KMS-11 (cell line): ENCODE results near the gene ARHGEF38.
A peak's percentile ranks its signal among the peaks of the same experiment; 100 is the strongest.
"Not testable (repeated sequence)": the region's sequence is repeated elsewhere in the genome, so short reads cannot be mapped to it uniquely, and the experiment has no call there.

Experiments
- H2AFZ ChIP-seq: fragments of 200-600 bp; sonication (generic); 2 replicates; pipeline ENCODE4 v1.6.1; 2016; ENCODE audit warnings: antibody characterized with exemption, mixed run types, low read depth
- H3K27ac ChIP-seq: fragments of 200-600 bp; sonication (generic); 2 replicates; pipeline ENCODE4 v1.6.1; 2016; ENCODE audit warnings: mild to moderate bottlenecking, mixed run types
- H3K27me3 ChIP-seq: fragments of 200-600 bp; sonication (generic); 2 replicates; pipeline ENCODE4 v1.6.1; 2017; ENCODE audit warnings: mild to moderate bottlenecking, low read depth, mixed run types, moderate library complexity; ENCODE audit not compliant: insufficient read depth
- H3K36me3 ChIP-seq: fragments of 200-600 bp; sonication (generic); 2 replicates; pipeline ENCODE4 v1.6.1; 2017; ENCODE audit warnings: mild to moderate bottlenecking, mixed run types; ENCODE audit not compliant: insufficient read depth
- H3K4me1 ChIP-seq: fragments of 200-600 bp; sonication (generic); 2 replicates; pipeline ENCODE4 v1.6.1; 2016; ENCODE audit warnings: mild to moderate bottlenecking, low read depth, mixed run types; ENCODE audit not compliant: poor library complexity, severe bottlenecking
- H3K4me2 ChIP-seq: fragments of 200-600 bp; sonication (generic); 2 replicates; pipeline ENCODE4 v1.7.0; 2016; ENCODE audit warnings: mild to moderate bottlenecking, mixed run types
- H3K4me3 ChIP-seq: fragments of 200-600 bp; sonication (generic); IDR thresholded peaks from 2 replicates; pipeline ENCODE4 v1.6.1; 2017; ENCODE audit warnings: low read depth, low read length, mixed read lengths; ENCODE audit not compliant: insufficient read depth
- H3K79me2 ChIP-seq: fragments of 200-600 bp; sonication (generic); 2 replicates; pipeline ENCODE4 v1.6.1; 2016; ENCODE audit warnings: low read depth, mixed run types; ENCODE audit not compliant: insufficient read depth
- H3K9ac ChIP-seq: fragments of 200-600 bp; sonication (generic); 2 replicates; pipeline ENCODE4 v1.6.1; 2016; ENCODE audit warnings: mild to moderate bottlenecking, mixed run types
- H4K20me1 ChIP-seq: fragments of 200-600 bp; sonication (generic); 2 replicates; pipeline ENCODE4 v1.6.1; 2016; ENCODE audit warnings: mild to moderate bottlenecking, mixed run types; ENCODE audit not compliant: insufficient read depth
- CTCF ChIP-seq: fragments of 200-600 bp; sonication (generic); conservative IDR thresholded peaks from 2 replicates; pipeline ENCODE4 v1.6.1; 2017; ENCODE audit warnings: low read depth, mild to moderate bottlenecking, antibody characterized with exemption, low read length, moderate library complexity, mixed read lengths

ARHGEF38 gene

GRCh38 chr4:105677709-105678108, 125.3 kb downstream of the ARHGEF38 start:
- Histone ChIP-seq H2AFZ (no peak overlapping the region), H3K27me3 (no peaks in the 10 kb centered on the region), H3K4me2 (no peak overlapping the region), H3K9ac (no peak overlapping the region), H3K79me2 (no peaks in the 10 kb centered on the region), H3K4me3 (no peak overlapping the region), H3K4me1 (peaks cover 1% of the 10 kb centered on the region), H4K20me1 (no peaks in the 10 kb centered on the region), H3K36me3 (peaks cover 10% of the 10 kb centered on the region; the same call in 1 of the 2 replicates), H3K27ac (no peak overlapping the region)
- no peak for TF ChIP-seq CTCF

- Histone ChIP-seq H3K36me3 (peaks cover 14% of the 10 kb centered on the region; the same call in 1 of the 2 replicates), H3K9ac (no peak overlapping the region), H3K4me1 (peaks cover 16% of the 10 kb centered on the region), H2AFZ (no peak overlapping the region), H3K27ac (no peak overlapping the region), H3K27me3 (no peaks in the 10 kb centered on the region), H3K79me2 (peaks cover 8% of the 10 kb centered on the region), H4K20me1 (no peaks in the 10 kb centered on the region), H3K4me2 (no peak overlapping the region), H3K4me3 (no peak overlapping the region)
- TF ChIP-seq CTCF = no peak
Observed at GRCh38 chr4:105679186-105679585, 126.8 kb downstream of the ARHGEF38 start.

GRCh38 chr4:105683038-105683437, 130.6 kb downstream of the ARHGEF38 start:
- Histone ChIP-seq H3K36me3 (peaks cover 16% of the 10 kb centered on the region; the same call in 1 of the 2 replicates), H3K79me2 (peaks cover 15% of the 10 kb centered on the region), H3K27ac (no peak overlapping the region), H3K9ac (no peak overlapping the region), H2AFZ (no peak overlapping the region), H3K4me2 (no peak overlapping the region), H3K4me1 (peaks cover 54% of the 10 kb centered on the region), H3K4me3 (no peak overlapping the region), H4K20me1 (no peaks in the 10 kb centered on the region), H3K27me3 (no peaks in the 10 kb centered on the region)
- TF ChIP-seq CTCF = no peak

- H3K36me3 ChIP-seq = peaks cover 16% of the 10 kb centered on the region; the same call in 1 of the 2 replicates
- H3K4me2 ChIP-seq = peak overlapping the region; percentile 85
- H2AFZ ChIP-seq = no peak overlapping the region
- no peak for TF ChIP-seq CTCF
- H3K27me3 ChIP-seq = no peaks in the 10 kb centered on the region
- H3K4me1 ChIP-seq = peaks cover 90% of the 10 kb centered on the region
- H3K9ac ChIP-seq = peak overlapping the region; percentile 68
- peaks cover 22% of the 10 kb centered on the region for H3K79me2 ChIP-seq
- H4K20me1 ChIP-seq = no peaks in the 10 kb centered on the region
- H3K27ac ChIP-seq = peak overlapping the region; percentile 82
- H3K4me3 ChIP-seq = no peak overlapping the region
Observed at GRCh38 chr4:105686571-105686970, 134.2 kb downstream of the ARHGEF38 start.

DNA sequence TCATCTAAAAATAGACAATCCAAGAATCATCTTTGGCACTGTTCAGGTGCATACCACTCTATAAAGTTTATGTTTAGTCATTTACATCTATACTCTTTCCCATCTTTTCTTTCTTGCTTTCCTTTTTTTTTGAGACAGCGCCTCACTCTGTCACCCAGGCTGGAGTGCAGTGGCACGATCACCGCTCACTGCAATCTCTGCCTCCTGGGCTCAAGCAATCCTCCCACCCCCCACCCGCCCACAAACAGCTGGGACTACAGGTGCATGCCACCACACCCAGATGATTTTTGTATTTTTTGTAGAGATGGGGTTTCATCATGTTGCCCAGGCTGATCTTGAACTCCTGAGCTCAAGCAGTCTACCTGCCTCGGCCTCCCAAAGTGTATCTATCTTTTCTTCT, 142.4 kb downstream of the ARHGEF38 start:
- H2AFZ ChIP-seq = not testable (repeated sequence)

DNA sequence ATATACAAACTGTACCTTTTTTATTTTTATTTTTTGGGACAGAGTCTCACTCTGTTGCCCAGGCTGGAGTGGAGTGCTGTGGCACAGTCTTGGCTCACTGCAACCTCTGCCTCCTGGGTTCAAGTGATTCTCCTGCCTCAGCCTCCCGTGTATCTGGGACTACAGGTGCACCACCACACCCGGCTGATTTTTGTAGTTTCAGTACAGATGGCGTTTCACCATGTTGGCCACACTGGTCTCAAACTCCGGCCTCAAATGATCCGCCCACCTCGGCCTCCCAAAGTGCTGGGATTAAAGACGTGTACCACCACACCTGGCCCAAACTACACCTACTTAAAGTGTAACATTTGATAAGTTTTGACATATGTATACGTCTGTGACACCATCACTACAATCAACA, 143.4 kb downstream of the ARHGEF38 start:
- H2AFZ ChIP-seq = not testable (repeated sequence)

More for the DNA sequence above, 142.4 kb downstream of the ARHGEF38 start:
- H3K27me3 ChIP-seq, H3K4me3 ChIP-seq, H3K79me2 ChIP-seq, H3K27ac ChIP-seq, H4K20me1 ChIP-seq, H3K9ac ChIP-seq, H3K4me2 ChIP-seq: not testable (repeated sequence)
- peaks cover 41% of the 10 kb centered on the region for H3K4me1 ChIP-seq
- peaks cover 17% of the 10 kb centered on the region; the same call in 1 of the 2 replicates for H3K36me3 ChIP-seq

More for the DNA sequence above, 143.4 kb downstream of the ARHGEF38 start:
- H3K36me3 ChIP-seq = peaks cover 17% of the 10 kb centered on the region; the same call in 1 of the 2 replicates
- not testable (repeated sequence) for H3K79me2 ChIP-seq, H4K20me1 ChIP-seq, H3K27me3 ChIP-seq, H3K4me3 ChIP-seq, H3K9ac ChIP-seq, H3K27ac ChIP-seq, H3K4me2 ChIP-seq
- H3K4me1 ChIP-seq = peaks cover 31% of the 10 kb centered on the region
